NCI-H2081 (cell line): ENCODE data around the gene GRPEL1.
"Not testable (repeated sequence)": the region's sequence is repeated elsewhere in the genome, so short reads cannot be mapped to it uniquely, and the experiment has no call there.

Experiments
- DNase-seq, 2 experiments: peaks; one replicate each; lab custom pipeline; 2025; lab: John Stamatoyannopoulos, UW

Gene GRPEL1

GRCh38 chr4:7067452-7068278, at the start of gene GRPEL1:
Gene GRPEL1, minus strand, starts transcription at chr4:7068064. Its CDS starts 32 bp downstream, at chr4:7068032.
- peak; percentile 100 for DNase-seq

- DNase-seq: no peak
Observed at GRCh38 chr4:7116705-7117104, 48.8 kb upstream of the GRPEL1 start.

- DNase-seq: no peak
Observed at GRCh38 chr4:7115557-7116340, 47.9 kb upstream of the GRPEL1 start.

GRCh38 chr4:7112656-7113055, 44.8 kb upstream of the GRPEL1 start:
- DNase-seq: no peak

- no peak for DNase-seq
Observed at GRCh38 chr4:7111441-7111840, 43.6 kb upstream of the GRPEL1 start.

- DNase-seq: no peak
Observed at GRCh38 chr4:7110546-7110945, 42.7 kb upstream of the GRPEL1 start.

- DNase-seq: no peak
Observed at GRCh38 chr4:7109169-7109568, 41.3 kb upstream of the GRPEL1 start.

- DNase-seq: no peak
Observed at GRCh38 chr4:7108660-7109059, 40.8 kb upstream of the GRPEL1 start.

GRCh38 chr4:7108046-7108625, 40.3 kb upstream of the GRPEL1 start:
- no peak for DNase-seq

- DNase-seq: no peak
Observed at GRCh38 chr4:7107166-7107905, 39.5 kb upstream of the GRPEL1 start.

GRCh38 chr4:7105276-7105675, 37.4 kb upstream of the GRPEL1 start:
- no peak for DNase-seq

GRCh38 chr4:7104366-7105031, 36.6 kb upstream of the GRPEL1 start:
- DNase-seq: no peak

GRCh38 chr4:7103607-7104365, 35.9 kb upstream of the GRPEL1 start:
- no peak for DNase-seq

- DNase-seq: peak; percentile 42 to 61
Observed at GRCh38 chr4:7103031-7103606, 35.3 kb upstream of the GRPEL1 start.

- DNase-seq: not testable (repeated sequence)
Observed at GRCh38 chr4:7102516-7102909, 34.6 kb upstream of the GRPEL1 start.

GRCh38 chr4:7101692-7102515, 34.0 kb upstream of the GRPEL1 start:
- DNase-seq: peak; percentile 45 to 66

GRCh38 chr4:7096236-7096635, 28.4 kb upstream of the GRPEL1 start:
- no peak for DNase-seq

- no peak for DNase-seq
Observed at GRCh38 chr4:7095611-7096155, 27.8 kb upstream of the GRPEL1 start.

GRCh38 chr4:7094916-7095315, 27.1 kb upstream of the GRPEL1 start:
- DNase-seq: no peak
